NK-92 (cell line): ENCODE data around the gene CD79B.
"Not testable (repeated sequence)": the region's sequence is repeated elsewhere in the genome, so short reads cannot be mapped to it uniquely, and the experiment has no call there.

Experiments
- DNase-seq: peaks from one replicate; lab custom pipeline; 2025; ENCODE audit not compliant: unreplicated experiment; lab: John Stamatoyannopoulos, UW

Gene CD79B

DNA sequence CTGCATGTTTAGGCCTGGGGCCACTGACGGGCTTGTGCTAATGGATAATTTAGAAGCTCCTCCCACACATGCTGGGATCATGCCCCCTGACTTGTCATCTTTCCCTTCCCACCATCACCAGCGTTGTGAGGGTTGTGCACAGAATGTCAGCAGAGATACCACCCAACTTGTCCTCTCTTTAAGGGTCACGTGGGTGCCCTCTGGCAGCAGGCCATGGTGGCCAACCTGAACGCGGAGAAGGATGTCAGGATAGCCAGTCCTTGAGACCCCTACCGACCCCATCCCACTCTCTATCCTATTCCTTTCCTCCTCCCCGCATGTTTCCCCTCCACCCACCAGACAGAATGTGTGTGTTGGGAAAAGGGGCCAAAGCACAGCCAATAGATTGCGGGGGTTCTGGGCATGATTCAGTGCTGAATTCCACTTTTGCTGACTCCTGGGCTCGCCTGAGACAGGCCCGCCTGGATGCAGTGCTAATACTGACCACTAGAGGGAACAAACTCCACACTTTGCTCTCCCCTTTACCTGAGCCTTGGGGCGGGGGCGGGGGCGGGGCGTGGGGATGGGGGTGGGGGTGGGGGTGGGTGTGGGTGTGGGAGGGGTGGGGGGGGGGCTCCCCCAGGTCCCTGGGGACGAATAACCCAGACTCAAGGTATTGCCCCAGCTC is 50.1 kb downstream of the CD79B start, which contains the start of gene GH2:
Gene GH2 (minus strand): TSS at position 10 of the 667 bp plus-strand sequence. CDS start 143 bp downstream, outside the sequence.
- DNase-seq: no peak

GRCh38 chr17:63881337-63881736 is 50.8 kb downstream of the CD79B start:
- not testable (repeated sequence) for DNase-seq

GRCh38 chr17:63880706-63881105 is 51.4 kb downstream of the CD79B start:
- DNase-seq: no peak
